Measurements from ENCODE around the gene HIKESHI.
"Not testable (repeated sequence)": the region's sequence is repeated elsewhere in the genome, so short reads cannot be mapped to it uniquely, and the experiment has no call there.

Gene HIKESHI, protein sequence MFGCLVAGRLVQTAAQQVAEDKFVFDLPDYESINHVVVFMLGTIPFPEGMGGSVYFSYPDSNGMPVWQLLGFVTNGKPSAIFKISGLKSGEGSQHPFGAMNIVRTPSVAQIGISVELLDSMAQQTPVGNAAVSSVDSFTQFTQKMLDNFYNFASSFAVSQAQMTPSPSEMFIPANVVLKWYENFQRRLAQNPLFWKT

DNA sequence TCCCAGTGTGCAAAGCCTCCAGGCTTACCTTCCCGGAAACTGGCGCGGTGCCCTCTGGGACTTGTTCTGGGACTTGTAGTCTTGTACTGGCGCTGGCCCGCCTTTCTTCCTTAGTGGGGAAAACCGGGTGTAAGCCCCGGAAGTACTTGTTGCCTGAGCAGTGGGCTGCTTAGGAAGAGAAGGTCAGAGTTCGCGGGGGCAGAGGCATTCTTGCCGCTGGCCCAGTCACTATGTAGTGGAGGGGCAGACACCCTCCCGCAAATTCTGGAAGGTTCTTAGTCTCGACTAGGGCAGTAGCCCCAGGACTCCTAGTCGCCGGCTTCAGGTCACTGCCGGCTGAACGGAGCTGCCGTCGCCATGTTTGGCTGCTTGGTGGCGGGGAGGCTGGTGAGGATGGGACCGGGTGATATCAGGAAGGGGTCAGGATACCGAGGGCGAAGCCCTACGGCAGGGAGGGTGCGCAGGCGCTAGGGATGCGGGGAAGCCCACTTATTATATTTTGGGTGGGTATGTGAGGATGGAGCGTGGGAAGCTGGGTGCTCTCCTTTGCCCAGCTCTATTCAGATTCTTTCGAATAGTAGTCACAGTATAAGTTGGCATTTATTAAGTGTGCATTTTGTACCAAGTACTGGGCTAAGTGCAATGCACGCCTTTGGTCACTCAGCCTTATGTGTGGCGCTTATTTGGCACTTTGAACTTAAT lies at the start of gene HIKESHI:
Gene HIKESHI, plus strand, starts transcription at position 149 of the 702 bp plus-strand sequence. Its CDS starts 209 bp downstream, at position 358.
- peak; percentile 91 for DNase-seq

DNA sequence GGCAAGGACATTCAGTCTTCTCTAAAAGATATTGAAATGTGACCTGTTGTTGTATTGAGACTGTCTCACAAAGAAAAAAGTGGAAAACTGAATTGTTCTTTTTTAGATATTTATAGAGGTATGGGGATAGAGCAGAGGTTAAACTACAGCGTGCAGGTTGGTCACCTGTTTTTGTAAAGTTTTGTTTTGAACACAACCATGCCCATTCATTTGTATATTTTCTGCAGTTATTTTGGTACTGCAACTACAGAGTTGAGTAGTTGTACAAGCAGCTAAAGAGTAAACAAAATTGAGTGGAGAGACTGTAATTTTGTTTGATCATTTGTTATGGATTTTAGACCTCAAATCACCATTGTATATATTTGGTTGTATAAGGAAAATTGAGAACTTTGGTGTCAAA lies 46.1 kb upstream of the HIKESHI start:
- no peak for DNase-seq

DNA sequence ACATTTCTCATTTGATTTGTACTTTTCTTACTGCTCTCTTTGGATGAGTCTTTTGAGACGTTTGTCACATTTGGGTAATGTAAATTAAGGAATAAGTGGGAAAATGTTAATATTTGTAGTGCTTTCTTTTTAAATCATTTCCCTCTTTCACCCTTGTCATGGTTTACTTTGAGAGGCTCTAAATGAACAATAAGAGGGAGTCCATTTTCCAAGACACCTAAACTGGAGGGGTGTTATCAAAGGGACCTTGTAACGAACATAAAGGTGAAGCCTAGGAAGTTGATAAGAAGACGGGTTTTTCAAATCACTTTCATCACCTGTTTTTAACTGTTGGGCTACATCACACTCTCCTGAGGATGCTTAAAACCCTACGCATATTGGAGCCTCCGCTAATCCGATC lies 45.4 kb upstream of the HIKESHI start:
- no peak for DNase-seq

DNA sequence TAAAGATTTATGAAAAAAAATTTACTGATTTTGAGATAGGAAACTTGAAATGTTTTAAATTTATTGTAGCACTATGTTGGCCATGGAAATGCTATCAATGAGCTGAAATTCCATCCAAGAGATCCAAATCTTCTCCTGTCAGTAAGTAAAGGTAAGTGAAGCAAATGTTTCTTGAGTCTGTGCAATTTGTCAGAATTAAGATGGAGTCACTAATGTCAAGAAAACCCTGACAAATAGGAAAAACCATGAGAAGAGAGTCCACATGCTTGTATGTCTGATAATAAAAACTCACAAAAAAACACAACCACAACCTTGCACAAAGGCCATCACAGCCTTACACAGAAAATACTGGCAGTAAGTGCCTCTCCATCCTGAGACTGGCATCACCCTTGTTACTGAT lies 44.6 kb upstream of the HIKESHI start:
- no peak for DNase-seq

DNA sequence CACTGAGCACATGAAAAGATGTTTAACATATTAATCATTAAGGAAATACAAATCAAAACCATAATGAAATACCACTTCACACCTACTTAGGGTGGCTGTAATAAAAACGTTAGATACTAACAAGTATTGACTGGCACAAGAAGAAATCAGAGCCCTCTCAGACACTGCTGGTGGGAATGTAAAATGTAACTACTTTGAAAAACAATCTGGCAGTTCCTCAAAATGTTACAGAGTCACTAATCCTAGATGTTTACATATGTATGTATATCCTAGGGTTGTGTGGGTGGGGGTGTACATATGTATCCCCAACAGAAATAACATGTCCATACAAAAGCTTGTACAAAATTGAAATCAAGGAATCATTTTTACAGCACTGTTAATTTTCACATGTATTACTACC lies 42.3 kb upstream of the HIKESHI start:
- no peak for DNase-seq

DNA sequence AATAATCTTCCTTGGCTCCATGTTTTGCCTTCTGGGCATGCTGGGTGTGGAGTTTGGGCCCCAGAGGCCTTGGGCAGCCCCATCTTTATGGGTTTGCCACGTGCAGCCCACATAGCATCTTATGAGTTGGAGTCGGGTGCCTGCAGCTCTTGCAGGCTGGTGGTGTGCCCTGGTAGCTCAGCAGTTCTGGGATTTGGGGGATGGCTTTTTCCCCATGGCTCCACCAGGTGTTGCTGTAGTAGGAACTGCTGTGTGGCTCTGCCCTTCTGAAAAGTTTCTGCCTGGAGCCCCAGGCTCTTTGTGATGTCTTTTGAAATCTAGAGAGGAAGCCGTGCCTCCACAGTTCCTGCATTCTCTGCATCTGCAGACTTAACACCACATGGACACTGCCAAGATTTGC lies 40.7 kb upstream of the HIKESHI start:
- no peak for DNase-seq

DNA sequence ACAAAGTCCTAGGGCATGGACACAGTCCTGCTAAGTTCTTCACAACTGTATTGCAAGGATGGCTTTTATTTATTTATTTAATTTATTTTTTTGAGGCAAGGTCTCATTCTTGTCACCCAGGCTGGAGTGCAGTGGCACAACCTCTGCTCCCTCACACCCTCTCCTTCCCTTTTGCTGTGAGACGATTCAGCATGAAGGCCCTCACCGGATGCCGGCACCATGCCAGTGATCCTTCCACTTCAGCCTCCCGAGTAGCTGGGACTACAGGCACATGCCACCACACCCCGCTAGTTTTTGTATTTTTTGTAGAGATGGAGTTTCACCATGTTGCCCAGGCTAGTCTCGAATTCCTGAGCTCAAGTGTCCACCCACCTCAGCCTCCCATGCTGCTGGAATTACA lies 39.7 kb upstream of the HIKESHI start:
- DNase-seq: no peak

DNA sequence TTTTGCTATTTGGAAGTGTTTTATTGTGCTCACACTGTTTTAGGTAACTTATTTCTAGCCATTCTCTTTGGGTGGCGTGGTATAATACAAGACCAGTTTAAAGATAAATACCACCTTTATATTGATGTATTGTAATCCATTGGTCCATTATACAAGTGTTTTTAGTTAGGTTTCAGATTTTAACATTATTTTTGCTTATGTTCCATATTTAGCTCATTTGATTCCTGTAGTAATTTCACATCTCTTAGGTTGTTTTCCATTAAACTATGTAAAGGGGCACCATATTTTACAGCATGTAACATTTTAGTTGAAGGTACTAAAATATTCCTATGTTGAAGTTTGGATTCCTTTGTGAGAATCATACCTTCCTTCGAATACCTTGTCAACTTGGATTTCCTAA lies 37.4 kb upstream of the HIKESHI start:
- DNase-seq: no peak

DNA sequence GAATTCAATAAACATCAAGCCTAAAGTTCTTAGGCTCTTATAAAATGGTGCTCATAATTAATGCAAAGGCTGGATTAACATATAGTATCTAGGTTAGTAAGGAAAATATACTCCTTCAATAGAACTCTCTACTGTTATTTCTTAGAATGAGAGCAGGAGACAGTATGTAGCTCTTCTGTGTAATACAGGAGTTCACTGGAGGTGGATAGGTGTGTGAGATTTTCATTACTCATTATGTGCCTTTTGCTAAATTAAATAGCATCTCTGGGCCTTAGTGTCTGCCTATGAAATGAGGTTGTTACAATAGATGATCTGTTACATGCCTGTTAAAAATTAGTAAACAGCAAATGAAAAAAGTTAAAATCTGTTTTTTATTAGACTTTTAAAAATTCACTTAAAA lies 36.8 kb upstream of the HIKESHI start:
- no peak for DNase-seq

DNA sequence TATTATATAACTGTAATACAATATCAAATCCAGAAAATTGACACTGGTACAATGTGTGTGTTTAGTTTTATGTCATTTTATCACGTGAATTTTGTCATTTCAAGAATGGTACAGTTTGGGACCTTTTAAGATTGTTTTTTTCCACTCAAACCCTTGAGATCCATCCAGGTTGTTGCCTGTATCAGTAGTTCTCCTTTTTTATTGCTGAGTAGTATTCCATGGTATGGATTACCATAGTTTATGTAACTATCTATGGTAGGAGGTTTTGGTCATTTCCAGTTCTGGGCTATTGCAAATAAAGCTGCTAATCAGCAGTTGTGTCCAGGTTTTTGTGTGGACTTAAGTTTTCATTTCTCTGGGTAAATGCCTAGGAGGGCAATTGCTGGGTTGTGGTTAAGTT lies 32.4 kb upstream of the HIKESHI start:
- no peak for DNase-seq

DNA sequence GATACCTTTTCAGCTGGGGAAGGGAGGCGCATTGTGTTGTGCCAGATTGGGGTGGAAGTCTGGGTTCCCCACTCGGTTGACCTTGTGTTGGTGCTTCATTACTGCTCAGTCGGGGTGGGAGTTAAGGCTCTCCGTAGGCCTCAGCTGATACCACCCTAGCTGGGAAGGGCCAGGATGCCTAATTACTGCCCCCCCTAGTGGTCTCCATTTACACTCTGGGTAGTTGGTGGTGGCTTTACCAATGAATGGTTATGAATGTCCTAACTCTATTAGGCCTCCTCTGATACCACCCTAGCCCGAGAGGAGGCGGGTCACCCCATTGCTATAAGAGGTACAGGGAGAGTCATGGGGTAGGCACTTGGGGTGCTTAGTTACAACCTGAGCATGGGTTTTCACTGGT lies 27.5 kb upstream of the HIKESHI start:
- DNase-seq: no peak

DNA sequence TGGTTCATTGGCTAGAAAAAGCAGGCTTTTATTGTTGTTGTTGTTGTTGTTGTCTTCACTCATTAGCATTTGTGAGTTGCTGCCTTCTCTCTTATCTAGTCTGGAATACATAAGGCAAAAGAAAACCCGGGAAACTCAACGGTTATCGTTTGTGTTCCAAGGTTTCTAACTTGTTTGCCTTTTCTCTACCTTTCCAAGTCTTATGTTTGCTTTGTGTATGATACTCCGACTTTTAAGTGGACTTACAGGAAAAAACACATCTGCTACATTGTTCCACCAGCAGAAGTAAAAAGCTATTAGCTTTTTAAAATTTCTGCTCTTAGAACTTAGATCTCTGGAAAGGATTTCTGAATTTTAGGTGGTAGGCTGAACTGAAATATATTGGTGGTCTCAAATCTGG lies 27.0 kb upstream of the HIKESHI start:
- DNase-seq: no peak

DNA sequence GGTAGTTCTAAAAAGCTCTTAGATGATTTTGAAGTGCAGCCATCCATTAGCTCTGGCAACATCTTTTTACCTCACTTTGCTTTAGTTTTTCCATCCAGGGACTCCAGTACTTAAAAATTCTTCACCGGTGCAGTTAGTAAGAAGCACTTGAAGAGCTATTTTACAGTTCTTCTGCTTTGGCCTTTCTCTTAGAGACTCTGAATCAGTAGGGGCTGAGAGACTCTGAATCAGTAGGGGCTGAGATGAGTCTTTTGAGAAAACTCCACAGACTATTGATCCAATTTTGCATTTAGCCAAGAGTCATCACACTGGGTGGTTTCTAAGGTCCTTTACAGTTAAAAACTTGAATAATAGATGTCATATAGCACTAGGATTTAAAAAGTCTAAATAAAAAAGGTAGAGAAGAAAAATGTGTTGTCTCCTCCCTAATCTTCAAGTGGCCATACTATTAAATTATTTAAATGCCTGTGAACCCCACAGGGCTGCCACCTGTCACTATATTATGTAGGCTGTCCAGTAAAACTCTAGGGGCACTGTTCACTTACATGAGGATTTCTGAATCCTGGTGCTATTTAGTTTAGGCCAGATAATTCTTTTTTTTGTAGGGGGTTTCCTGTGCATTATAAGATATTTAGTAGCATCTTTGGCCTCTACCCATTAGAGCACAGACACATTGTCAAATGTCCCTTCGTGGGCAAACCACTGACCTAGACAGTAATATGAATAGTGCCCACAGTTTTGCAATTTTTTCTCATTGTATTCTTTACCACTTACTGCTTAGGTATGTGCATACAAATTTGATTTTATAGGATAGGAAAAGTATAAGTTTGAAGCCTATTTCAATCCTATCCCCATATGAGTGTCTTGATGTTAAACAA lies 26.3 kb upstream of the HIKESHI start:
- DNase-seq: no peak

DNA sequence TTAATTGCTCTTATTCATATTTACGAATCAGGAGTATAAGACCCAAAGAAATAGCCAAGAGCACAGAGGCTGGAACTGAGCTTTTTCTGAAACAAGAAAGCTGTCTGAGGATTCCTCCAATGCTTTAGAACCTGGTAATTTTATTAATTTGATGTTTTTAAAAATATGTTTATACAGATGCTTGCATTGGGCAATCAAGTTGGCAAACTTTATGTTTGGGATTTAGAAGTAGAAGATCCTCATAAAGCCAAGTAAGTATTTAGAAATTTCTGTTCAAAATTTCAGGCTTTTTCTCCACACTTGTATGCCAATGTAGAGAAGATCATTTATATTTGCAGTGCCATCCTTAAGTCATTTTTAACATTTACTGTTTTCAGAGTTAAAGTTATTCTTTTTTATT lies 24.3 kb upstream of the HIKESHI start:
- no peak for DNase-seq

DNA sequence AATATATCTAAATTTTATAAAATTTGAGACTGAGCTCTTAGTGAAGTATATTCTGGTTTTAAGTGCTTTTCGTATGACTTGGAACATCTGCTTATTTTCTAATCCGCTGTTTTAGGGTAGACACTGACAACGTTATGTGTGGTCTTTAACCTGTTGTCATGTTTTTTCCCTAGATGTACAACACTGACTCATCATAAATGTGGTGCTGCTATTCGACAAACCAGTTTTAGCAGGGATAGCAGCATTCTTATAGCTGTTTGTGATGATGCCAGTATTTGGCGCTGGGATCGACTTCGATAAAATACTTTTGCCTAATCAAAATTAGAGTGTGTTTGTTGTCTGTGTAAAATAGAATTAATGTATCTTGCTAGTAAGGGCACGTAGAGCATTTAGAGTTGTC lies 23.8 kb upstream of the HIKESHI start:
- no peak for DNase-seq

DNA sequence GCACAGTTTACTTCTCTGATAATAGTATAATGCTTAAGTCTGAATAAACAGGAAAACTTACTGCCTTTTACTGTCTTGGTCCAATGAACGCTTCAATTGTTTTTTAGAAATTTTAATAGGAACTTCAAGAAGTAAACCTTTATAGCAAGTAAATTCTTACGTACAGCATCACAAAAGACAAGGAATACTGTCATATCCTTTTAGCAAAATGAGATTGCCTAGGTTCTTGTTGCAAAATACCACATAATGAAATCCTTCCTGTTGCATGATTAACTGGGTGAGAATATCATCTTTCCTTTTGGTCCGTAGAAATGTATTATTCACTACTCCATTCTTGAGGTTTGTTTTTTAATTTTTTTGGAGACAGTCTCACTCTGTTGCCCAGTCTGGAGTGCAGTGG lies 22.3 kb upstream of the HIKESHI start:
- DNase-seq: no peak

DNA sequence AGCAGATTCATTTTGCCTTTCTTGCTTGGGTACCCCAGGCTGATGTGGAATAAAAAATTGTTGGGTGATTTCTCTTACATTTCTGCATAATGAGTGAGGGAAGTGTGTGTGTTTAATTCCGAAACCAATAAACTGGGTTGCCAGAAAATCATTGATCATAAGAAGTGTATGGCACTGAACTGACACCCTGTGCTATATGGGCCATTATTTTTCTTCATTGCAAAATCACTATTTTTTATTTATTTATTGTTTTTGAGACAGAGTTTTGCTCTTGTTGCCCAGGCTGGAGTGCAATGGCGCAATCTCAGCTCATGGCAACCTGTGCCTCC lies 14.6 kb upstream of the HIKESHI start:
- DNase-seq: no peak

DNA sequence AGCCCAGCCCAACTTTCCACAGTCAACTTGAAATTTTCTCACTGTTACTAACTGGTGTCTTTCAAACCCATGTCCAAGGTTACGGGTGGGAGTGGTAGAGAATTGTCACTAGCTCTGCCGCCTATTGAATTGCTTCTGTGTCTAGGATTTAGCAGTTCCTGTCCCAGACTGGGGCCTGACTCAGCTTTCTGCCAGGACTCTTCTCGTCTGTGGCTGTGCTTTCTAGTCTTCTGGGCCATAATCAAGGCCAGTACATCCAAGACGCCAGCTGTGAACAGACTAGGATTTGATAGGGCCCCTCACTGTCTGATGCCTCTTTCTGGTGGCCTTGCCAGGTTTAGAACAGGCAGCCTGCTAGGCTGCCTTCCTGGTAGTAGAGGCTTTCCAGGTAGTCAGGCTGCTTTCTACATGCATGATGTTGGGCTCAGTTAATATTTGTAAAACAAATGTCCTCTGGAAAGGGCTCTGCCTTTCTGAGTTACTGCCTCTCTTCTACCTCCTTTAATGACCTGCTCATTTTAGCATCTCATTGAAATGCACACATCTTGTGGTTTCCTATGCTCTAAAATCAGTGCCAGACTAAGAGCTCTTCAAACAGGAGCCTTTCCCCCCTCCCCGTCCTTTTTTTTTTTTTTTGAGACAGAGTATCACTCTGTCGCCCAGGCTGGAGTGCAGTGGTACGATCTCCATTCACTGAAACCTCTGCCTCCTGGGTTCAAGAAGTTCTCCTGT lies 13.1 kb upstream of the HIKESHI start:
- DNase-seq: peak; percentile 14

DNA sequence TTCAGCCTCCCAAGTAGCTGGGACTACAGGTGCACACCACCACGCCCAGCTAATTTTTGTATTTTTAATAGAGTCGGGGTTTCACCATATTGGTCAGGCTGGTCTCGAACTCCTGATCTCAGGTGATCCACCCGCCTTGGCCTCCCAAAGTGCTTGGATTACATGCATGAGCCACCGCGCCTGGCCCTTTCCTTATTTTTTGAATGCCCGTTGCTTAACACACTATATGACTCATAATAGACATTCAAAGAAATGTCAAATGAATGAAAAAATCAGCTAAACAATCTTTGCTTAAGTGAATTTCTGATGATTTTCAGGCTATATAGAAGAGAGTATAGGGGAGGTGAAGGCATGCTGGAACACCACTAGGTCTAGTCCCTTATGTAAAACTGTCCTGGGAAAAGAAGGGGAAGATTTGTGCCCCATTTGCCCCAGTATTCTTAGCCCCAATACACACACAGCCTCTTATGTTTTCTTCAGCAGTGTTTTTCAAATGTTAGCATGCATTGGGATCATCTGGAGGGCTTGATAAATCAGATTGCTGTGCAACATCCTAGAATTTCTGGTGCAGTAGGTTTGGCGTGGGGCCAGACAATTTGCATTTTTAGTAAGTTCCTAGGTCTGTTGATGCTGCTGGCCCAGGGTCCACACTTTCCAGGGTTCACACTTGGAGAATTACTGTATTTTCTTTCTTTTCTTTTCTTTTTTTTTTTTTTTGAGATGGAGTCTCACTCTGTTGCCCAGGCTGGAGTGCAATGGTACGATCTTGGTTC lies 12.3 kb upstream of the HIKESHI start:
- DNase-seq: not testable (repeated sequence)

DNA sequence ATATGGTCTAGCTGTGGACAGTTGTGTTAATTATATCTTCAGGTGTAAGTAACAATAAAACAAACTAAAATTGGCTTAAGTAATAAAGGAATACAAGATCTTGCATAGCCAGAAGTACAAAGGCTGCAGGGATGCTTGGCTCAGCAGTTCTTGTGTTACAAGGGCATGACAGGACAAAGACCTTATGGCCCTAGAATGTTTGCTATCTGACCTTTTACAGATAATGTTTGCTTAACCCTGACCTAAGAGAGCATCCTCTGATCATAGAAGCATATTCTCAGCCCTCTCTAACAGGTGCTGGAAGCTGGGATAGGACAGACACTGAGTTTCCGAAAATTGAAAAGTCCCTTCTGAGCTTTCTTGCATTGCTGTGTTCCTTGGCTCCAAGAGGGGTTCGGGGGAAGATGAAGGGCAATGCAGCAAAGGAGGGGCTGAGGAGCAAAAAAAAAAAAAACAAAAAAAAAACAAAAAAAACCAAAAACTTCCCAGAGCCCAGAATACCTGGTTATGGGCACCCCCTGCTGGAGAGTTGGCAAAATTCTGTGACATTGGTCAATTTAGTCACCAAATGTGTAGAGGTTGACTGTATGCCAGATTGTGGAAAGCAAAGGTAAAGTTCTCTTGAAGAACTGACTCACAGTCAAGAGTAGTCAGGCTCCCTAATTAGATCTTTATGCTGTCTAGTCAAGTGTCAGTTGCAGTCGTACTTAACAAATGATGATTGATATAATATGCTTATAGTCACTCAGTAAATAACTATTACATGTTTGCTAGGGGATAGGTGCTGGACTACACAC lies 10.4 kb upstream of the HIKESHI start:
- peak; percentile 73 for DNase-seq

DNA sequence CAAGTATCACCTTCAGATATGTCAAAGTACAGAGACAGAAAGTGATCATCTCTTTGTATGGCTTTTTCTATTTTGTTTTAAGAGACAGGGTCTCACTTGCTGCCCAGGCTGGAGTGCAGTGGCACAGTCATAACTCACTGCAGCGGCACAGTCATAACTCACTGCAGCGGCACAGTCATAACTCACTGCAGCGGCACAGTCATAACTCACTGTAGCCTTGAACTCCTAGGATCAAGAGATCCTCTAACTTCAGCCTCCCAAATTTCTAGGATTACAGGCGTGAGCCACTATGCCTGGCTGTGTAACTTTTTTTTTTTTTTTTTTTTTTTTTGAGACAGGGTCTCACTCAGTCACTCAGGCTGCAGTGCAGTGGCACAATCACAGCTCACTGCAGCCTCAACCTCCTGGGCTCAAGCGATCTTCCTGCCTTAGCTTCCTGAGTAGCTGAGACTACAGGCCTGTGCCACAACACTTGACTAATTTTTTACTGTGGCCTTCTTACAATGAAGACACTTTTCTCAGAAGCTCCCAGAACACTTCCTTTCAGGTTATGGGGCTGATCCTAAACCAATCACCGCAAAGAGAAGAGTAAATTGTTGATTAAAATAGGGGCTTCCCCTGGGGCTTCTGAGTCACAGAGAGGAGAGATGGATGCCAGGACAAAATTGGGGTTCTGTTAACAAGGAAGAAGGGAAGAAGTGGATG lies 9.0 kb upstream of the HIKESHI start:
- DNase-seq: peak; percentile 44
